Stimulated activated naive CD4-positive, alpha-beta T cell treated with Interleukin-2 at 50 U/mL for 16 hours (primary cell): Measurements from ENCODE around the gene MTHFS.

Experiments used
- DNase-seq: peaks from one replicate; lab custom pipeline; 2025; lab: John Stamatoyannopoulos, UW

Gene MTHFS

DNA sequence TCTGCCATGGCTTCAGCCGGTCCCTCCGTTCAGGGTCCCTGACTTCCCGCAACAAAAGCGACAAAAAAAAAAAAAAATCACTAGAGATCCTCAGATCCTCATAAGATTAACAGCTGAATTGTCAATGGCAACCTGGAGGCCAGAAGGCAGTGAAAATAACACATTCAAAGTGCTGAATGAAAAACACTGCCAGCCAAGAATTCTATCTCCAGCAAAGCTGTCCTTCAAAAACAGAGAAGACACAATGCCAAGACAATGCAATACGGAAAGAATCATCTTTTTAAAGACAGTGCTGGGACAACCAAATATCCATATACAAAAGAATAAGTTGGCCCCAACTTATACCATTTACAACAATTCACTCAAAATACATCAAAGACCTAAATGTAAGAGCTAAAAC, 21.6 kb downstream of the MTHFS start:
- no peak for DNase-seq

DNA sequence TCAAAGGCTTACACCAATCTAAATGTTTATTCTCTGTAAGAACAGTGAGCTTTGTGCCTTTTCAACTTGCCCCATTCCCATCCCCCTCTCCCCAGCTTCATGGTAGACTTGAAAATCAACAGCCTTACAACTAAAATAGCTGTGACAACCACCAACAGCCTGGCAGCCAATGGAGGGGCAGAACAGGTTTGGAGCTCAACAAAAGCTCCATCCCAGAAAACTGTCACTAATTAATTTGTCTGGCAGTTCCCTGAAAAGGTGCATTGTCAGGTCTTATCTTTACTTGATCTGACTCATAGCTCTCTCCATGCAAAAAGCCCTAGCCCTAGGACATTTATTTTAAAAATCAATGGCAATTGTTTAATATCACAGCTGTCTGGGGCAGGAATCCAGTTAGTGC, 22.6 kb downstream of the MTHFS start:
- no peak for DNase-seq

DNA sequence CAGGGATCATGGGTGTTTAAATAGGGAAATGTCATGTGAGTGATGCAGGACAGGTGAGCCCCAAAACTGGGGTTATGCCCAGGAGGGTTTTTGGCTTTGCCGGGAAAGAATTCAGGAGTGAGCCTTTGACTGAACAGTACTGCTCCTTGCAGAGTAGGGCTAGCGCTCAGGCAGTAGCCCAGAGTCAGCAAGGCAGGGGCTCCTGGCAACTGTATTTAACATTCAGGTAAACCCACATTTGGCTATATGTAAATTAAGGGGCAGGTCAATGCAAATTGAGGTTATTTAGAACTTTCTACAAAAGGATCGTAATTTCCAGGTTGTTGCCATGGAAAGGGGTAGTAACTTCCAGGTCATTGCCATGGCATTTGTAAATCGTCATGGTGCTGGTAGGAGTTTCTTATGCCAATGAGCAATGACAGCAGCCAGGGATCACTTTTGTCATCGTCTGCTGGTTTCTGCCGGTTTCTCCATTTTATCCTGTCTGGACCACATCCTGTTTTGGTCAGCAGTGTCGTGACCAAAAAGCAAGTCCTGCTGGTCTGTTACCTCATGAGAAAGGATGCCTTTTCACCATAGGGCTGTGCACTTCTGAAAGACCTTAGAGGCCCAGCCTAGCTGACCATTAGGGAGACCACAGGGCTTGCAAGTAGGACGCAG, 24.3 kb downstream of the MTHFS start:
- DNase-seq, result peak; percentile 13

DNA sequence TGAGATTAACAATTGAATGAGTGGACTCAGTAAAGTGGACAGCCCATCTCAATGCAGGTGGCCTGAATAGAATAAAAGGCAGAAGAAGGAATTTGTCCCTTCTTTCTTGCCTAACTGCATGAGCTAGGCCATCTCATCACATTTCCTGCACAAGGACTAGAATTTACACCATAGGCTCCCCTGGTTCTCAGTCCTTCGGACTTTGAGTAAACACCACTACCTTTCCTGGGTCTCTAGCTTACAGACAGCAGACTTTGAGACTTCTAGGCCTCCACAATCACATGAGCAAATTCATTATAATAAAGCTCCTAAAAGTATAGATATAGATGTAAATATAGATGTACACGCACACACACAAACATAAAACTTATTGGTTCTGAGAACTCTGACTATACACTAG, 28.3 kb downstream of the MTHFS start:
- DNase-seq, result no peak

DNA sequence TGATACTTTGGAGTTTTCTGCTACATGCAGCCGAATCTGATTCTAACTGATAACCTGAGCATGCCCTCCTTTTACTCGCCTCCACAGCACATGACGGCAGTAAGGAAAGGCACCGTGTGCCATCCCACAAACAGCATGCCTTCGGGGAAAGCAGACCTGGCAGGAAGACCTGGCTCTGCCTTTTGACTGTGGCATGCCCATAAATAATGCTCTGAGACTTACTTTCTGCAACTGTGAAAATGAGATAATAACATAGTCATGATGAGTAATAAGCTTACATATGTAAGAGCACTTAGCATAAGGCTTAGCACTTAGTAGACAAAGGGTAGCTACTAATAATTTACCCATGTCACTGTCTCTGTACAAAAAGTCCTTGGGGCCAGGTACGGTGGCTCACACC, 32.9 kb downstream of the MTHFS start:
- DNase-seq, result no peak

DNA sequence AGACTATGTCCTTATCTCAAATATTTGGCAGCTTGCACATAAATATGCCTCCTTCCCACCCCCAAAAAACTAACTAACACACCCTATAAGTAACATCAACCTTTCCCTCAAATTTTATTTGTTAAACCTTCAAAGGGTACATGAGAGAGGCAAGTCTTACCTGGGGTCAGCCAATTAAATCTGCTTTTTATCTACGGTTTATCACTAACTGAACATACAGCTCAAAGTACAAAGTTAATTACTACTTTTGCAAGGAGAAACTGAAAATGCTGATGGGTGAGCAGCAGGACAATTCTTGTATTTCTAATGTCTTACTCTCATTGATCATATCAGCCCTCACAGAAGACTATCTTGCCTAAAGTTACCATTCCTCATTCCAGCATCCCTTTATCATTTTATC, 34.6 kb downstream of the MTHFS start:
- DNase-seq, result no peak

DNA sequence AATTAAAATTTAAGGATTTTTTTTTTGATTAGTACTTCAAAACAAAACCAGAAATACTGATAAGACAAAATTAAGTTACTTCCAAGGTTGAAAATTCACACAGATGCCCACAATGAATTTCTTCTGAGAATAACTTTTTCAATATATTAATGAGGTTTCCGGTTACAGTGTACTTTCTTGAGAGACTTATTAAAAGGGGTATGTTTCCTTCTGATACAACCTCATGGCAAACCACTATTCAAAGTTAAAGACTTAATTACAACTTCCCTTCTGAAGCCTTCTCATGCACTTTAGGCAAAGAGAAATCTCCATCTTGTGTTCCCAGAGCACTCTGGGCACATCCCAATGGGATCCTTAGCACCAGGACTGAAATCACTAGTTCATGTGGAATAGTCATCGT, 36.2 kb downstream of the MTHFS start:
- DNase-seq, result no peak

DNA sequence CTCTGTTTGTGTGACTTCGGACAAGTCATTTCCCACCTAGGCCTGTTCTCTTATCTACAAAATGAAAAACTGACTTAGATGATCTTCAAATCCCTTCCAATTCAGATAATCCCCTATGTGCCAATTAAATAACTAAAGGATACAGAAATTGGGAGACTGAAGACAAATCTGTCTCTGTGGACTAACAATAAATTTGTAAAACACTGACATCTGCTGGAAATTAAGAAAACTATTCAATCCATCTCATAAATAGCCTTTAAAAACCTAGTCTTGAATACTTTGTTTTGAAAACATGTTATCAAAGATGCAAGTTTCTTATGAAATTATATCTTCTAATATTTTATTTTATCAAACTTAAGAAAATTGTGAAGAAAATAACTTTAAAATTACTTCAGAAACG, 38.3 kb downstream of the MTHFS start:
- no peak for DNase-seq

DNA sequence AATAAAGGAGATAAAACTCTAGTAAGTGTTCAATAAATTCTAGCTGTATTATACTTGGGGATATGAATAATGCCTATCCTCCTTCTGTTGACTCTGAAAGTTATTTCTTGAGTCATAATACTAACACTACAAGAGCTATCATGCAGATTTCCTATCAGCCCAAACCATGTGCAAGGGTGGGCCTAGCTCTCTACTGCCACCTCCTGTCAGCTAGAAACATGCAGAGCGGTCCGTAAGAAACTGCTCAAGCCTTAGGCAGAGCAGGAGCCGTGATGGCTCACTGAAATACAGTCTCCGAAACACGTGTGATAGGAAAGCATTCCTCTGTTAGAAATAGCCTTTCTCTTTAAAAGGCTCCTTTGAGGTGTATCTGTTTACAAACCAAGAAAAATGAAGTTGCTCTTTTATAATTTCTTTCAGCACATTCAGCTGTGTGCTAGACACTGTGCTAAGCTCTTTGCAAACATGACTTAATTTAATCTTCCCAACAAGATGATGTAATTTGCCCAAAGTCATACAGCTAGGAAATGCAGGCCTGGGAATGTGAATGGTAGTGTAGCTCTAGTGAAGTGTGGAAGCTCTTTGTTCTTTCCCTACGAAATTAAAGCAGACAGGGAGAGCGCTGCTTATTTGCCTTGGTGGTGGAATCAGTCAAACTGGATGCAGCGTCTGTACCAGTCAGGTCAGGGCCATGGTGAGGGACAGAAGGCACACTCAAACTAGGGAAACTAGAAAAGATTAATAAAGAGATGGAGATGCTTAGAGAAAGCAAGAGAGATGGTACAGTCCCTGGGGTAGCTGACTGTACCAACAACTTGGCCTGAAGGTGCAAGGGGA, 43.1 kb downstream of the MTHFS start:
- DNase-seq, result peak; percentile 48

DNA sequence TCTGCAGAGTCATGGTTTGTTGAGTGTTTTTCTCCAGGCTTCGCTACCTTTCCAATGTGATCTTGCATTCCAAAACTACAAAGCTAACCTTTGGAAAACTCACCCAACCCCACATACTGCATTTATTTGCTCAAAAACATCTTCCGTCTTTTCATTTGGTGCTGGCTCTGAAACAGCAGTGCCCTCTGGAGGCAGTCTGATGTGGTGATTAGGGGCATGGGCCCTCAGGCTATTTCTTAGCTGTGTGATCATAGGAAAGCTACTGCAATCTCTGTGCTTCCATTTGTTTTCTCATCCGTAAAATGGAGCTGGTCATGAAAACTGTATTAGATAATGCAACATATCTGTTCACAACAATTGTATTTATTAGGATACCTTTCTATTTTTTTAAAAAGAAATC, 47.0 kb downstream of the MTHFS start:
- DNase-seq, result no peak

DNA sequence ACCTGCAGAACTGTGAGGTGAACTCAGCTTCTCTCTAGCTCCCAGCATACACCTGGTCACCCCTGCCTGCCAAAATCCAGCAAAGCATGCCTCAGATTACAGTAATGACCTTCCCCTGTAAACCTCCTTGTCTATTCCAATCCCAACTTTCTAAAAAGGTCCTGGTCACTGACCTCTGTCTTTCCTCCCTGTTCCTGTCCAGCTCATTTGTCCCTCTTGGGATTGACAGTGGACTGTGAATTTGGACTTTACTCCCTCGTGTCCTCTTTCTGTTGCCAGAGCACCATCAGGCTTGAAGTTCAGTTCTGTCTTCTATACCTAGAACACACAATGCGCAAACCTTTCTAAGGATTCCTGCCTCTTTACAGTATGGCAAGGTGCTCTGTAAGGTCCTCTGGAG, 50.3 kb downstream of the MTHFS start:
- no peak for DNase-seq

DNA sequence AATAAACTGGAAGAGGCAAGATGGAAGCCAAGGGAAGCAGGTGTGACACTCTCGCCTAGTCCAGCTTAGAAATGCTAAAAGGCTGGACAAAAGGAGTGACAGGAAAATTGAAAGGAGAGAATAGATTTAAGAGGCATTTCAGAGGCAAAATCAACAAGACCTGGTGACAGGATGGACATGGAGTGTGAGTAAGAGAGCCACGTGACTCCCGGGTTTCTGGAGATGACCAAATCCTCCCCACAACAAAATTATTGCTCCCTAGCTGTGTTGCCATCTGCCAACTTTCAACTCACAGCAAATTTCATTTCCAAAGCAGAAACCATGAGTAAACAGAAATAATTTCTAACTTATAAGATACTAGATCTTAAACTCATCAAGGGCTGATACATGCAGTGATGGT, 52.6 kb downstream of the MTHFS start:
- DNase-seq, result no peak

DNA sequence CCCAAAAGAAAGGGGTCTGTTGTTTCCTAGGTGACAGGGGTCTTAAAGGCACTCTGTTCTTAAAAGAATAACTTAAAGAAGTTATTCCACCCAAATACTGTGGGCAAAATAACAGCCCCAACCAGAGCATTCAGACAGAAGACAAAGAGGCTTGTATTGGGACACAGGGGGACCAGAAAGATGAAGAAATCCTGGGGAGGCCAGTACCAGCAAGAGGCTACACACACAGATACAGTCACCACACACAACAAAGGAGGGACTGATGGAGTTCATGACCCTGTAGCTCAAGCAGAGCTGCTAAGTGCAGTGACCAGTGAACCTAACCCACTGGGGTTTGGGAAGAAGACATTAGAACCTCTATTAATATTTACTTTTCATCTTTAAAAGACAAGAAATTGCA, 59.0 kb downstream of the MTHFS start:
- no peak for DNase-seq

DNA sequence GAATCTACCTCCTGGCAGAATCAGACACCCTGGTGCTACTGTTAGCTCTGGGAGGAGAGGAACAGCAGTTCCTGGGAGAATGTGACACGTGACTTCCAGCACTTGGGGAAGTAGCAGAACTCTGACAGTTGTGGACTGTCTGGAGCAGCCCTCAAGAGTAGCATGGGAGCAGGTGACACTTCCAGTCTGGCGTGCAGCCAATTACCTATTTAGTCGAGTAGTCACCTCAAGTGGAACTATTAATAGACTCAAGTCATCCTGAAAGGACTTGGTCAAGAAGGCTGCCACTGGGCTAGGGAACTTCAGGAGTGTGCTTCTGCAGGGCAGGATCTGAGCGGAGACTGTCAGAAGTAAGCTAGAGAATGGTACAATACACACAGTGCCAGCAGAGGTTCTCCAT, 62.3 kb downstream of the MTHFS start:
- DNase-seq, result no peak

DNA sequence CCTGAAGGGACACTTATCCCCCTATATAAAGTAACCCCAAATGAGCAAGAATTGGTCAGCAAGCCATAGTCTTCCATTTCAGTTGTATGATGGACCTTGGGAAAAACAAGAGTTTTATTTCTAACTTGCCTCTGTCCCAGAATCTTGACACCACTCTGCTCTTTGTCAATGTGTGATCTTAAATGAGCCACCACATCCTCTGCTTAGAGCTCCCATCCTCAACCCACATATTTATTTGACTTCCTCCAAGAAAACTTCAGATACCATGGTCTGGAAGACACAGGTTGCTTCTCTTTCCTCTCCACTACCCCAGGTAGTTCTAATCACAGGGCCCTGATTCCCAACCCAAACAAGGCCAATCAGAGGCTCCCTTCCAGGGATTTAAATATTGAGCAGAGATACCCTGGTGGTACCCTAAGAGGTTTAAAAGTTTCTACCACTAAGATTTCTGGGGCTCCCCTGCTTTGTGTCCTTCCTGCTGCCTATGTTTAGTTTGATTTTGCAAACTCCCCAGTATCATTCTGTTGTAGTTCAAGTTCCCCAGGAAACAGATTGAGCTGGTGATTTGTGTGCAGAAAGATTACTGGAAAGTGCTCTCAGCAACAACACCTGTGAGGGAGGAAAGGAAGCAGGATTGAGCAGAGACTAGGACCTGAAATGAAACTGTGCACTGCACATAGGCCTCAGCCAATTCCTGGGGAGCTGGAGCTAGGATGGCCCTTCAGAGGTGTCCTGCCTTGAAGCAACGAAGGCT, 64.3 kb downstream of the MTHFS start:
- no peak for DNase-seq

DNA sequence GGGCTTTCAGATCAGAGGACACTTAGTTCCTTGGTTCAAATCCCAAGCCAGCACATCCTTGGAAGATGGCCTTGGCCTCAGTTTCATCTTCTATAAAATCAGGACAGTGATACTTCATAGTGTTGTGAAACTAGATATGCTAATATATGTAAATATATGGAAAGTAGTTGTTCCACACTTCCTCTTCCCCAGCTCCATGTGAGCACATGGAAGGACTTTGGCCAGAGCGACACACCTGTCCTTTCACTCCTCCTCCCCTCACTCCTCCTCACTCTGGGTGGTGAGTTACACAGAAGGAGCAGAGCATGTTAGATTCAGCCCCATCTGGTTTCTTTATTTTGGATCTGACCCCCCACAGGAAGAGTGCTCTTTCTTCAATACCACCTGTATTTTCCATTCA, 65.2 kb downstream of the MTHFS start:
- DNase-seq, result no peak

DNA sequence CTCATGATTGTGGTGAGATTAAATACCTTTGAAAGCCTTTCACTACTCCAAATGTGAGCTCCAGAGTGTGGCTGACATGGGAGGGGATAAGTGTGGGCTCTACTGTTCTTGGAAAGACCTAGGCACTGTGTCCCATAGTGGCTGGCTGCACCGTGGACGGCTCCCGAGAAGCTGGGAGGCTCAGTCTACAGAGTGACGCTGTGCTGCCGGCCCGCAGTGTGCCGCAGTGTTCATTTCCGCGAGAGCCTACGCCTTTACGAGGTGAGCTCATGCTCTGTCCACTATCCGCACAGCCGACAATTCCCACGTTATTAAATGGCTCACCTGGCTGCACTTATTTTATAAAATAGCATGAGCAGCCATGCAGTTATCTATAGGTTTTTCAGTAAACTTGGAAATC, 66.9 kb downstream of the MTHFS start:
- DNase-seq, result no peak

DNA sequence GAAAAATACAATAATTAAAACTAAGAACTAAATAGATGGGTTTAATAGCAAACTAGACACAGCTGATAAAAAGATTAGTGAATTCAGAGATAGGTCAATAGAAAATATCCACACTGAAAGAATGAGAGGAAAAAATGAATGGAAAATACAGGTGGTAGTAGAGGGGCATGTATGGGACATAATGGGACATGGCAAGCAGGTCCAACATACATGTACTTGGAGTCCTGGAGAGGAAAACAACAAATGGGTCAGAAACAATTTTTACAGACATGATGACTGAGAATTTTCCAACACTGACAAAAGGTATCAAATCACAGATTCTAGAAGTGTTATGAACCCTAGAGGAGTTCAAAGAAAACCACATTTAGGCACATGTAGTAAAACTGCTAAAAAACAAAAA, 68.4 kb downstream of the MTHFS start:
- no peak for DNase-seq

DNA sequence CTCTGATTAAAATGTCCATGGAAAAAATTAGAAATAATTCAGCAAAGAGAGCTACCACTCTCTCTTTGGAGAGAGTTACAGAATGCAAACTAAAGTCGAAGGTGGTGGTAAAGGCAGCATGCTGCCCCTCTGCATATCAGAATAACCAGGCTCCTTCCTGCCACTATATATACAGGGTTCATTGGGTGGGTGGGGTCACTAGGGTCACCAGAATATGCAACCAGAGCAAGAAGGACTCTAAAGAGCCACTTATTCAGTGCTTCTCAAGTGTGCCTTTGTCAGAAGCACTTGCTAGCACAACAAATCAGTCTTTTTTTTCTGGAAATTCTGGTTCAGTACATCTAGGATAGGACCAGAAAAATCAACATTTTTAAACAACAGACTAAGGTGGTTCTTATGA, 70.0 kb downstream of the MTHFS start:
- DNase-seq, result no peak

DNA sequence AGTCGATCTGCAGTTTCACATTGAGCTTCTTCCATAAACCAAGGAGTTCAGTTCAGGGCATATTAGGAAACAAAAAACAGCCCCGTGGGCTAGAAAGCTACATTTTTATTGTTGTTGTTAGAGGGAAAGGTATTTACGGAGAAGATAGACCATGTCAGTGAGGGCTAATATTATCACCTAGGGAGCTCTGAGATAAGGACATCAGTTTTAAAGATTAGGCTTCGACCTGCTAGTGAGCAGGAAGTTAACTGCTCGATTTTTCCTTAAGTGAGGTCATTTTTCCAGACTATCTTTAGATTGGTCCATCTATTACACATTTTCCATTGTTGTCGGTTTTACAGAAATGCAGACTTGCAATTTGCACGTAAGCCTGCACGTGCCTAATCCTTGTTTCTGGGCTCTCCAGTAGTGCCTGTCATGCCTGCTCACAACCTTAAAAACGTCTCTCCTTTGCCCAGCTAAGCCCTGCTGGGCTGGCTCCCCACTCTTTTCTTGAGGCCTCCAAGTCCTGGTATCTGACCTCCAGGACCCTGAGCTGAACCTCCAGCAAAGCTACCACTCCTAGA, 72.6 kb downstream of the MTHFS start:
- DNase-seq, result no peak

DNA sequence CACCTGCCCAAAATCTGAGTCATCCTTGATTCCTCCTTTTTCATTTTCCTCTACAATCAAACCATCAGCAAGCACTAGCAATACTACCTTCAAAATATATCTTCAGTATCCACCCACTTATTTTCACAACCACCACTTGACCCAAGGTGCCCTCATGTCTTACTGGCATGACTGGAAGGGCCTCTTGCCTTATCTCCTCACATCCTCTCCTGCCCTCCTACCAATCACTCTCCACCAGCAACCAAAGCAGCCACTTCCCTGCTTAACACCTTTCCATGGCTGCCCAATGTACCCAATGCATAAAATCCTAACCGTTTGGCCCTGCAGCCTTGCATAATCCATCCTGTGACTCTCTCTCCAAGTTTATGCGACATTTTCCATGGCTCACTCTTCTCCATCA, 76.0 kb downstream of the MTHFS start:
- no peak for DNase-seq

DNA sequence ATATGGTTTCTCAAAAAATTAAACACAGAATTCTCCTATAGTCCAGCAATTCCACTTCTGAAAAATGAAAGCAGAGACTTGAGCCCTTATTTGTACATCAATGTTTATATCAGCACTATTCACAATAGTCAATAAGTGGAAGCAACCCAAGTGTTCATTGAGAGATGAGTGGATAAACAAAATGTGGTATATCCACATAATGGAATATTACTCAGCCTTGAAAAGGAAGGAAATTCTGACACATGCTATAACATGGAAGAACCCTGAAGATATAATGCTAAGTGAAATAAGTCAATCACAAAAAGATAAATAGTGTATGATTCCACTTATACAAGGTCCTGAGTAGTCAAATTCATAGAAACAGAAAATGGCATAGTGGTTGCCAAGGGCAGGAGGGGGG, 76.6 kb downstream of the MTHFS start:
- DNase-seq, result no peak

DNA sequence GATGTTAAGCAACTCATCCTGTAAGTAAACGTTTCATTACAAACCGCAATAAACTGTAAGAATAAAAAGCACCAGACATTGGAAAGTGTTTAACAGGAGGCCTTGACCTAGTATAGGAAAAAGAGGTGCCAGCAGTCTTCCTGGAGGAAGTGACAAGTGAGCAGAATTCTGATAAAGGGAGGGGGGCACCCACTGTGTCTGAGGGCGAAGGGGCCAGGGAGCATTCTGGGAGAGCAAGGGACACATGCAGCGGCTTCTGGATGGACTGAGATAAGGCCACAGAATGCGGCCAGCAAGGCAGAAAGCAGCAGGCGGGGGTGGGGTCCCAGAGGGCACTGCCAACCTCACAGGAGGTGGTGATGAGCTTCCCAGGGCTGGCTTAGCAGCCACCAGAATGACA, 80.2 kb downstream of the MTHFS start:
- no peak for DNase-seq
